T-cell (primary cell): ENCODE measurements around the gene TNRC6C. TPM values are rescaled to one million over a fixed set of nuclear protein-coding genes. Genes with fewer than 3 reads are reported as not detected.

Source experiments
- ATAC-seq, 4 experiments: fragments of 200-7000 bp in 3 of 4; fragments of 150-1000 bp in 1 of 4; cut with Tn5 transposase; replicated peaks in 1 of 4; 1 replicate in 3 of 4; 2 replicates in 1 of 4; pipeline ENCODE4 v1.10.0; 2021; ENCODE audit warnings: moderate library complexity in 3 of 4, mild to moderate bottlenecking in 2 of 4, moderate number of reproducible peaks in 1 of 4
- CTCF ChIA-PET, 2 donors: fragments of 300-600 bp; sonication (Branson Sonifier 250); formaldehyde crosslinking; loops; one replicate each; lab custom pipeline; 2022; ENCODE audit warnings: antibody characterized with exemption in 2 of 2; lab: Charles Lee
- POLR2A ChIA-PET, 2 donors: fragments of 300-600 bp; sonication (Branson Sonifier 250); formaldehyde crosslinking; loops; one replicate each; lab custom pipeline; 2022; ENCODE audit warnings: antibody characterized with exemption in 2 of 2; lab: Charles Lee
- DNase-seq, 35 experiments: peaks; one replicate each; pipeline versions ENCODE4 v3.0.0 to v3.0.0-alpha.2; 2013 to 2023
- H3K27ac ChIP-seq: one replicate; pipeline ENCODE4 v1.5.1; 2013; ENCODE audit warnings: low read length
- H3K27me3 ChIP-seq, 2 experiments: replicated peaks in 1 of 2; 1 replicate in 1 of 2; 2 replicates in 1 of 2; pipeline versions ENCODE4 v1.6.1 to v1.7.0; 2013; ENCODE audit warnings: low read length in 1 of 2, mixed read lengths in 1 of 2; ENCODE audit not compliant: control insufficient read depth in 2 of 2, insufficient read depth in 2 of 2; ENCODE audit errors: extremely low read depth in 1 of 2
- H3K36me3 ChIP-seq, 2 donors: 1 replicate in 1 of 2; 2 replicates in 1 of 2; pipeline versions ENCODE4 v1.6.1 to v1.7.0; 2013; ENCODE audit warnings: low read length in 1 of 2; ENCODE audit not compliant: control insufficient read depth in 2 of 2, insufficient read depth in 1 of 2; ENCODE audit errors: extremely low read depth in 1 of 2
- H3K4me1 ChIP-seq, 2 experiments: 1 replicate in 1 of 2; 2 replicates in 1 of 2; pipeline versions ENCODE4 v1.6.1 to v1.7.0; 2013; ENCODE audit warnings: low read length in 2 of 2, mixed read lengths in 1 of 2; ENCODE audit not compliant: insufficient read depth in 2 of 2, control insufficient read depth in 1 of 2; ENCODE audit errors: extremely low read depth in 1 of 2
- H3K4me3 ChIP-seq, 2 donors: 1 replicate in 1 of 2; 2 replicates in 1 of 2; pipeline versions ENCODE4 v1.5.1 to v1.7.0; 2013; ENCODE audit warnings: mild to moderate bottlenecking in 2 of 2, low read length in 1 of 2, moderate library complexity in 1 of 2; ENCODE audit not compliant: control insufficient read depth in 1 of 2; ENCODE audit errors: extremely low read depth in 1 of 2
- H3K9me3 ChIP-seq: 2 replicates; pipeline ENCODE4 v1.7.0; 2013
- H3K27ac Mint-ChIP-seq, 2 donors: one replicate each; pipeline ENCODE4 v1.8.0; 2020 to 2021; ENCODE audit warnings: mild to moderate bottlenecking in 2 of 2, mixed read lengths in 2 of 2
- H3K27me3 Mint-ChIP-seq, 2 donors: one replicate each; pipeline ENCODE4 v1.8.0; 2021 to 2022; ENCODE audit warnings: mixed read lengths in 2 of 2
- H3K36me3 Mint-ChIP-seq: one replicate; pipeline ENCODE4 v1.8.0; 2021; ENCODE audit warnings: mixed read lengths
- H3K4me1 Mint-ChIP-seq, 3 donors: one replicate each; pipeline ENCODE4 v1.8.0; 2020 to 2022; ENCODE audit warnings: mixed read lengths in 3 of 3, mild to moderate bottlenecking in 1 of 3
- H3K4me3 Mint-ChIP-seq, 3 donors: one replicate each; pipeline ENCODE4 v1.8.0; 2020 to 2022; ENCODE audit warnings: mild to moderate bottlenecking in 3 of 3, mixed read lengths in 3 of 3, moderate library complexity in 3 of 3
- H3K9me3 Mint-ChIP-seq, 3 donors: one replicate each; pipeline ENCODE4 v1.8.0; 2020 to 2022; ENCODE audit warnings: mixed read lengths in 3 of 3
- WGBS: methylation state at CpG from one replicate; pipeline ENCODE4 v1.1.5; 2013; ENCODE audit warnings: missing lambda C conversion rate; ENCODE audit not compliant: insufficient coverage; 5-methylcytosine and 5-hydroxymethylcytosine counted together
- total RNA-seq, 35 experiments: library from RNA in 6 of 35; stranded (reverse) in 6 of 35; fragments of 120-200 nt in 1 of 35; gene quantifications; one replicate each; pipeline versions ENCODE4 v1.2.1 to v1.2.4 and lab custom pipeline; 2013 to 2026

TNRC6C gene
- total RNA-seq, 5 donors from 2014 or later (not counting 1 experiment from before 2014, with no cell fraction given) = 87.1 to 116 (median 94.3) TPM

- H3K4me1 ChIP-seq = peaks cover 16 to 95% of the 10 kb centered on the region in 2 experiments
- peaks cover 21% of the 10 kb centered on the region for H3K36me3 Mint-ChIP-seq
- no peaks in the 10 kb centered on the region for H3K27me3 Mint-ChIP-seq
Measured at GRCh38 chr17:78116411-78116810, 157.9 kb downstream of the TNRC6C start.

GRCh38 chr17:78117027-78117981 lies 158.8 kb downstream of the TNRC6C start:
- Mint-ChIP-seq H3K36me3 (peaks cover 23% of the 10 kb centered on the region), H3K4me3 (peak overlapping the region in 1 of 3 donors; percentile 58), H3K9me3 (no peaks in the 10 kb centered on the region), H3K27me3 (no peaks in the 10 kb centered on the region), H3K4me1 (peaks cover 59 to 68% (median 65%) of the 10 kb centered on the region in 3 donors), H3K27ac (peak overlapping the region; percentile 76 to 84)
- Histone ChIP-seq H3K4me3 (no peak overlapping the region), H3K27ac (peak overlapping the region; percentile 11), H3K4me1 (peaks cover 24 to 95% of the 10 kb centered on the region in 2 experiments), H3K36me3 (peaks cover 26 to 95% of the 10 kb centered on the region in 2 donors), H3K27me3 (no peaks in the 10 kb centered on the region), H3K9me3 (no peaks in the 10 kb centered on the region)
- POLR2A ChIA-PET = no interaction called here
- ATAC-seq = no peak
- WGBS = 85% methylated on average over 21 of the region's 41 CpGs
- peak in 3 of 35 experiments; percentile 36 to 54 (median 47) for DNase-seq
- CTCF ChIA-PET = interaction anchor here in 1 of 2 donors (1.0 kb wide), 1 partner anchor 17 kb away, joined by 3 read pairs; no protein-coding TSS in a partner anchor

More at GRCh38 chr17:78116411-78116810, 157.9 kb downstream of the TNRC6C start:
- Histone ChIP-seq H3K36me3 (peaks cover 24 to 95% of the 10 kb centered on the region in 2 donors), H3K27me3 (no peaks in the 10 kb centered on the region), H3K9me3 (no peaks in the 10 kb centered on the region), H3K27ac (no peak overlapping the region), H3K4me3 (no peak overlapping the region)
- H3K4me1 Mint-ChIP-seq = peaks cover 51 to 59% (median 56%) of the 10 kb centered on the region in 3 donors
- ChIA-PET CTCF (interaction anchor here in 1 of 2 donors (1.0 kb wide), 1 partner anchor 18 kb away, joined by 3 read pairs; no protein-coding TSS in a partner anchor), POLR2A (interaction anchor here in 1 of 2 donors (0.6 kb wide), 1 partner anchor 1673 kb away, joined by 3 read pairs; no protein-coding TSS in a partner anchor)
- WGBS = over 99% methylated on average over 9 of the region's 9 CpGs
- no peak overlapping the region for H3K27ac Mint-ChIP-seq
- H3K9me3 Mint-ChIP-seq = no peaks in the 10 kb centered on the region
- DNase-seq (no peak), ATAC-seq (no peak)
- no peak overlapping the region for H3K4me3 Mint-ChIP-seq

GRCh38 chr17:78118801-78119241 lies 160.3 kb downstream of the TNRC6C start:
- peaks cover 36% of the 10 kb centered on the region for H3K36me3 Mint-ChIP-seq
- no peak for ATAC-seq

GRCh38 chr17:78120537-78120936 lies 162.0 kb downstream of the TNRC6C start:
- peaks cover 28% of the 10 kb centered on the region for H3K36me3 Mint-ChIP-seq
- no peaks in the 10 kb centered on the region for H3K9me3 Mint-ChIP-seq
- H3K4me3 ChIP-seq = peak overlapping the region in 1 of 2 donors; percentile 51
- no peaks in the 10 kb centered on the region for H3K9me3 ChIP-seq
- H3K27me3 ChIP-seq = no peaks in the 10 kb centered on the region
- peaks cover 45 to 95% of the 10 kb centered on the region in 2 experiments for H3K4me1 ChIP-seq
- WGBS = 82% methylated on average over 13 of the region's 13 CpGs
- peak overlapping the region; percentile 74 to 99 (median 77) for H3K4me3 Mint-ChIP-seq
- H3K27ac Mint-ChIP-seq = peak overlapping the region; percentile 96 to 97
- H3K27ac ChIP-seq = peak overlapping the region; percentile 70
- H3K4me1 Mint-ChIP-seq = peaks cover 55 to 68% (median 62%) of the 10 kb centered on the region in 3 donors
- CTCF ChIA-PET = interaction anchor here (0.6 to 1.3 kb wide), 5 partner anchors 10 to 981 kb away, joined by 3 to 6 read pairs (median 5); partner anchors contain the start of gene TMC8 (in 1 of the 2)
- H3K27me3 Mint-ChIP-seq = no peaks in the 10 kb centered on the region
- no peak for DNase-seq
- POLR2A ChIA-PET = no interaction called here
- no peak for ATAC-seq
- peaks cover 17 to 95% of the 10 kb centered on the region in 2 donors for H3K36me3 ChIP-seq

More at GRCh38 chr17:78118801-78119241, 160.3 kb downstream of the TNRC6C start:
- H3K27ac Mint-ChIP-seq = no peak overlapping the region
- H3K27me3 Mint-ChIP-seq = no peaks in the 10 kb centered on the region
- H3K36me3 ChIP-seq = peaks cover 16 to 95% of the 10 kb centered on the region in 2 donors
- ChIA-PET POLR2A (no interaction called here), CTCF (no interaction called here)
- H3K9me3 ChIP-seq = no peaks in the 10 kb centered on the region
- H3K9me3 Mint-ChIP-seq = no peaks in the 10 kb centered on the region
- peak overlapping the region in 1 of 3 donors; percentile 32 for H3K4me3 Mint-ChIP-seq
- H3K4me3 ChIP-seq = no peak overlapping the region
- peak overlapping the region; percentile 29 for H3K27ac ChIP-seq
- DNase-seq = no peak
- peaks cover 60 to 68% (median 65%) of the 10 kb centered on the region in 3 donors for H3K4me1 Mint-ChIP-seq
- peaks cover 33 to 95% of the 10 kb centered on the region in 2 experiments for H3K4me1 ChIP-seq
- H3K27me3 ChIP-seq = no peaks in the 10 kb centered on the region
- 93% methylated on average over 6 of the region's 14 CpGs for WGBS

- POLR2A ChIA-PET = no interaction called here
- H3K4me1 Mint-ChIP-seq = peaks cover 57 to 72% (median 65%) of the 10 kb centered on the region in 3 donors
Measured at GRCh38 chr17:78120971-78121800, 162.7 kb downstream of the TNRC6C start.

More at GRCh38 chr17:78120971-78121800, 162.7 kb downstream of the TNRC6C start:
- Histone ChIP-seq H3K36me3 (peaks cover 17 to 96% of the 10 kb centered on the region in 2 donors), H3K4me3 (peak overlapping the region; percentile 51 to 59), H3K9me3 (no peaks in the 10 kb centered on the region), H3K27me3 (no peaks in the 10 kb centered on the region), H3K27ac (peak overlapping the region; percentile 70), H3K4me1 (peaks cover 52 to 97% of the 10 kb centered on the region in 2 experiments)
- 5% methylated on average over 29 of the region's 35 CpGs for WGBS
- ATAC-seq = peak; percentile 59 to 67 (median 64)
- peaks cover 28% of the 10 kb centered on the region for H3K36me3 Mint-ChIP-seq
- peak overlapping the region; percentile 74 to 99 (median 77) for H3K4me3 Mint-ChIP-seq
- peak overlapping the region; percentile 96 to 97 for H3K27ac Mint-ChIP-seq
- peak in 32 of 35 experiments; percentile 47 to 77 (median 57) for DNase-seq
- H3K27me3 Mint-ChIP-seq = no peaks in the 10 kb centered on the region
- H3K9me3 Mint-ChIP-seq = no peaks in the 10 kb centered on the region
- CTCF ChIA-PET = interaction anchor here (0.6 to 1.3 kb wide), 2 partner anchors 9 to 982 kb away, joined by 5 to 6 read pairs; partner anchors contain the start of gene TMC8 (in 1 of the 2)
